Measurements from ENCODE around the gene PPHLN1.
"Not testable (repeated sequence)": the region's sequence is repeated elsewhere in the genome, so short reads cannot be mapped to it uniquely, and the experiment has no call there.

Gene PPHLN1

GRCh38 chr12:42380733-42381132 is 54.8 kb downstream of the PPHLN1 start:
- DNase-seq = no peak

- no peak for DNase-seq
Observed at GRCh38 chr12:42382013-42382696, 56.2 kb downstream of the PPHLN1 start.

- DNase-seq = no peak
Observed at GRCh38 chr12:42385326-42385841, 59.4 kb downstream of the PPHLN1 start.

GRCh38 chr12:42386308-42386707 is 60.3 kb downstream of the PPHLN1 start:
- DNase-seq = no peak

- not testable (repeated sequence) for DNase-seq
Observed at GRCh38 chr12:42388086-42388485, 62.1 kb downstream of the PPHLN1 start.

- DNase-seq = no peak
Observed at GRCh38 chr12:42394429-42394828, 68.5 kb downstream of the PPHLN1 start.

GRCh38 chr12:42396473-42397259 is 70.7 kb downstream of the PPHLN1 start:
- no peak for DNase-seq

- DNase-seq = no peak
Observed at GRCh38 chr12:42402821-42403411, 76.9 kb downstream of the PPHLN1 start.

- no peak for DNase-seq
Observed at GRCh38 chr12:42407306-42407705, 81.3 kb downstream of the PPHLN1 start.

GRCh38 chr12:42409471-42409870 is 83.5 kb downstream of the PPHLN1 start:
- DNase-seq = no peak

GRCh38 chr12:42410340-42410739 is 84.4 kb downstream of the PPHLN1 start:
- DNase-seq = no peak

- no peak for DNase-seq
Observed at GRCh38 chr12:42420395-42420794, 94.4 kb downstream of the PPHLN1 start.

- no peak for DNase-seq
Observed at GRCh38 chr12:42421844-42422779, 96.1 kb downstream of the PPHLN1 start.

- DNase-seq = no peak
Observed at GRCh38 chr12:42422785-42423184, 96.8 kb downstream of the PPHLN1 start.

GRCh38 chr12:42426746-42427145 is 100.8 kb downstream of the PPHLN1 start:
- no peak for DNase-seq

- no peak for DNase-seq
Observed at GRCh38 chr12:42428850-42429249, 102.9 kb downstream of the PPHLN1 start.

GRCh38 chr12:42432517-42433140 is 106.7 kb downstream of the PPHLN1 start:
- no peak for DNase-seq

GRCh38 chr12:42440608-42441007 is 114.6 kb downstream of the PPHLN1 start:
- no peak for DNase-seq

- no peak for DNase-seq
Observed at GRCh38 chr12:42442311-42442759, 116.4 kb downstream of the PPHLN1 start.

- no peak for DNase-seq
Observed at GRCh38 chr12:42442888-42443287, 116.9 kb downstream of the PPHLN1 start.

- no peak for DNase-seq
Observed at GRCh38 chr12:42444192-42444943, 118.4 kb downstream of the PPHLN1 start.

Data from activated CD8-positive, alpha-beta memory T cell treated with anti-CD3 and anti-CD28 coated beads, Interleukin-2, amount 50 U/mL, for 4 hours (primary cell).